ENCODE measurements around the gene TUBAL3. TPM values are rescaled to one million over a fixed set of nuclear protein-coding genes. Genes with fewer than 3 reads are reported as not detected.

TUBAL3 gene
- total RNA-seq, 1 experiment from 2014 or later, result 0.15 TPM

- Mint-ChIP-seq H3K4me3 (peak overlapping the region; percentile 82), H3K27ac (no peak overlapping the region), H3K36me3 (peaks cover 6% of the 10 kb centered on the region), H3K4me1 (peaks cover 36% of the 10 kb centered on the region), H3K9me3 (no peaks in the 10 kb centered on the region), H3K27me3 (ENCODE audit: low read depth) (no peaks in the 10 kb centered on the region)
- ChIA-PET CTCF (interaction anchor here (1.0 to 3.0 kb wide), 7 partner anchors 9 to 183 kb away, joined by 3 to 30 read pairs (median 7); no protein-coding TSS in a partner anchor), POLR2A (interaction anchor here (1.1 to 1.2 kb wide), 3 partner anchors 9 to 176 kb away, joined by 3 to 8 read pairs (median 6); no protein-coding TSS in a partner anchor)
- ATAC-seq, result no peak
- no peak for DNase-seq (ENCODE audit: low spot score)
- TF ChIP-seq ZNF121 (CRISPR knock-in tag; IDR thresholded peaks at IDR 0.05) (no peak), MYBL2 (CRISPR knock-in tag; IDR thresholded peaks at IDR 0.05) (no peak), CDX4 (CRISPR knock-in tag; IDR thresholded peaks at IDR 0.05; ENCODE audit: borderline replicate concordance) (no peak), NFYB (CRISPR knock-in tag; conservative IDR thresholded peaks at IDR 0.05; ENCODE audit: low read depth) (no peak), AR (CRISPR knock-in tag; IDR thresholded peaks at IDR 0.05) (no peak), USF2 (CRISPR knock-in tag; IDR thresholded peaks at IDR 0.05) (no peak), ATF6 (CRISPR knock-in tag; IDR thresholded peaks at IDR 0.05) (no peak), ZNF317 (CRISPR knock-in tag; IDR thresholded peaks at IDR 0.05; ENCODE audit: borderline replicate concordance, low read depth) (no peak), ZNF532 (CRISPR knock-in tag; IDR thresholded peaks at IDR 0.05; ENCODE audit: borderline replicate concordance) (no peak), ZNF671 (CRISPR knock-in tag; IDR thresholded peaks at IDR 0.05) (no peak), FOXP4 (CRISPR knock-in tag; IDR thresholded peaks at IDR 0.05) (no peak), CBFB (CRISPR knock-in tag; IDR thresholded peaks at IDR 0.05; ENCODE audit: low read depth) (no peak), ZNF281 (CRISPR knock-in tag; IDR thresholded peaks at IDR 0.05) (no peak), ZNF219 (CRISPR knock-in tag; IDR thresholded peaks at IDR 0.05; ENCODE audit: borderline replicate concordance) (no peak), TEAD4 (CRISPR knock-in tag; IDR thresholded peaks at IDR 0.05) (no peak), STAT6 (CRISPR knock-in tag; conservative IDR thresholded peaks at IDR 0.05; ENCODE audit: low read depth) (no peak), ZNF138 (CRISPR knock-in tag; conservative IDR thresholded peaks at IDR 0.05) (no peak), MLX (CRISPR knock-in tag; IDR thresholded peaks at IDR 0.05) (no peak)
Measured at GRCh38 chr10:5447056-5447455, 42.4 kb upstream of the TUBAL3 start.

Data from WTC11 (cell line).